ENCODE measurements around the gene PARD6A. TPM values are rescaled to one million over a fixed set of nuclear protein-coding genes. Genes with fewer than 3 reads are reported as not detected.

Gene PARD6A
- total RNA-seq, 1 experiment from 2014 or later: 10.8 TPM

GRCh38 chr16:67632415-67633172 lies 28.2 kb upstream of the PARD6A start:
- H3K27me3 ChIP-seq (ENCODE audit: insufficient read depth, low read length): no peaks in the 10 kb centered on the region
- no peak overlapping the region for H3K4me2 ChIP-seq (ENCODE audit: insufficient read depth, insufficient read length, low read length)
- Mint-ChIP-seq H3K9me3 (no peaks in the 10 kb centered on the region), H3K4me1 (no peaks in the 10 kb centered on the region), H3K4me3 (no peak overlapping the region), H3K27me3 (ENCODE audit: low read depth) (peaks cover 1% of the 10 kb centered on the region; the same call in 1 of the 2 replicates), H3K27ac (peak overlapping the region in 1 of 3 experiments; percentile 61; a peak in 1 of 7 replicates), H3K36me3 (ENCODE audit: insufficient read depth in 1 of 3, low read depth in 3 of 3) (peaks cover 33 to 81% (median 61%) of the 10 kb centered on the region in 3 experiments)
- H3K9me3 ChIP-seq (ENCODE audit: control insufficient read depth, low read depth, low read length): no peaks in the 10 kb centered on the region
- H3K27ac ChIP-seq (ENCODE audit: insufficient read length, low read depth, low read length): no peak overlapping the region
- no peaks in the 10 kb centered on the region for H4K20me1 ChIP-seq (ENCODE audit: control insufficient read depth, insufficient read depth, insufficient read length)
- no peak overlapping the region for H2BK5ac ChIP-seq (ENCODE audit: insufficient read length, low read length)
- no peak overlapping the region for H3K23ac ChIP-seq (ENCODE audit: insufficient read length, low read depth, low read length)
- H2BK12ac ChIP-seq (ENCODE audit: insufficient read length, low read depth, low read length): no peak overlapping the region
- no peak overlapping the region for H3K18ac ChIP-seq (ENCODE audit: insufficient read length, low read depth, low read length)
- no peak overlapping the region for H2BK15ac ChIP-seq (ENCODE audit: low read depth, low read length)
- H3K4ac ChIP-seq (ENCODE audit: low read depth, low read length): no peak overlapping the region
- no CpG with 5 or more reads among the region's 7 CpGs for WGBS (ENCODE audit: extremely low coverage, insufficient read length, low lambda C conversion rate)
- H3K79me2 ChIP-seq (ENCODE audit: insufficient read depth, low read length): no peaks in the 10 kb centered on the region
- DNase-seq: no peak
- H3K23me2 ChIP-seq (ENCODE audit: insufficient read length, low read depth, low read length, poor library complexity, severe bottlenecking): no peaks in the 10 kb centered on the region
- no peak overlapping the region for H3K56ac ChIP-seq (ENCODE audit: insufficient read length, low read depth, low read length)
- H2AK5ac ChIP-seq (ENCODE audit: insufficient read length, low read length): no peak overlapping the region
- H3T11ph ChIP-seq (ENCODE audit: low read length): no peak overlapping the region
- H2BK120ac ChIP-seq (ENCODE audit: low read depth, low read length, poor library complexity, severe bottlenecking): no peak overlapping the region
- TF ChIP-seq CTCF (conservative IDR thresholded peaks at IDR 0.05): no peak
- no peaks in the 10 kb centered on the region for H3K79me1 ChIP-seq (ENCODE audit: insufficient read depth, low read depth, low read length, poor library complexity, severe bottlenecking)
- H3K4me1 ChIP-seq (ENCODE audit: insufficient read depth, low read length): no peaks in the 10 kb centered on the region
- no peak overlapping the region for H4K5ac ChIP-seq (ENCODE audit: insufficient read length, low read depth, low read length)
- H2BK20ac ChIP-seq (ENCODE audit: low read depth, low read length, poor library complexity, severe bottlenecking): no peak overlapping the region
- H4K91ac ChIP-seq (ENCODE audit: insufficient read length, low read depth, low read length): no peak overlapping the region
- H3K14ac ChIP-seq (ENCODE audit: insufficient read depth, low read length): no peak overlapping the region
- H4K8ac ChIP-seq (replicated peaks; ENCODE audit: insufficient read length, low read depth, low read length): no peak overlapping the region
- H2AFZ ChIP-seq (ENCODE audit: low read length): no peak overlapping the region
- no peak overlapping the region for H3K9ac ChIP-seq (ENCODE audit: extremely low read depth, insufficient read length, low read length)
